ENCODE data around the gene FAM53B.

Gene FAM53B

GRCh38 chr10:124671486-124672075 is 72.6 kb downstream of the FAM53B start:
- peaks cover 4% of the 10 kb centered on the region for H3K36me3 Mint-ChIP-seq (ENCODE audit: low read depth)
- H3K9me3 Mint-ChIP-seq, result no peaks in the 10 kb centered on the region
- no peak overlapping the region for H3K4me3 Mint-ChIP-seq
- H3K4me1 Mint-ChIP-seq, result peaks cover 73% of the 10 kb centered on the region
- H3K27me3 Mint-ChIP-seq (ENCODE audit: low read depth), result no peaks in the 10 kb centered on the region
- peak in 1 of 3 experiments; percentile 12 for TF ChIP-seq CTCF (IDR thresholded peaks at IDR 0.05; ENCODE audit: unreplicated experiment in 3 of 3)
- peak overlapping the region; percentile 86 to 94 (median 92) for H3K27ac Mint-ChIP-seq

- Mint-ChIP-seq H3K27ac (peak overlapping the region; percentile 68 to 94 (median 92)), H3K4me3 (no peak overlapping the region), H3K4me1 (peaks cover 66% of the 10 kb centered on the region), H3K36me3 (ENCODE audit: low read depth) (peaks cover 4% of the 10 kb centered on the region), H3K9me3 (no peaks in the 10 kb centered on the region), H3K27me3 (ENCODE audit: low read depth) (no peaks in the 10 kb centered on the region)
- no peak for TF ChIP-seq CTCF (IDR thresholded peaks at IDR 0.05; ENCODE audit: unreplicated experiment in 3 of 3)
These were observed 73.3 kb downstream of the FAM53B start for GRCh38 chr10:124670849-124671248.

GRCh38 chr10:124669824-124670654 is 74.1 kb downstream of the FAM53B start:
- Mint-ChIP-seq H3K27me3 (ENCODE audit: low read depth) (no peaks in the 10 kb centered on the region), H3K9me3 (no peaks in the 10 kb centered on the region), H3K4me1 (peaks cover 59% of the 10 kb centered on the region), H3K36me3 (ENCODE audit: low read depth) (peaks cover 8% of the 10 kb centered on the region), H3K27ac (peak overlapping the region; percentile 68 to 94 (median 92)), H3K4me3 (no peak overlapping the region)
- TF ChIP-seq CTCF (IDR thresholded peaks at IDR 0.05; ENCODE audit: unreplicated experiment in 3 of 3), result no peak

- no peaks in the 10 kb centered on the region for H3K27me3 Mint-ChIP-seq (ENCODE audit: low read depth)
- no peak for TF ChIP-seq CTCF (IDR thresholded peaks at IDR 0.05; ENCODE audit: unreplicated experiment in 3 of 3)
These were observed 74.9 kb downstream of the FAM53B start for GRCh38 chr10:124669141-124669823.

GRCh38 chr10:124668517-124669051 is 75.6 kb downstream of the FAM53B start:
- Mint-ChIP-seq H3K27me3 (ENCODE audit: low read depth) (no peaks in the 10 kb centered on the region), H3K27ac (peak overlapping the region; percentile 80 to 87 (median 85)), H3K4me1 (peaks cover 48% of the 10 kb centered on the region), H3K9me3 (no peaks in the 10 kb centered on the region), H3K36me3 (ENCODE audit: low read depth) (peaks cover 8% of the 10 kb centered on the region), H3K4me3 (no peak overlapping the region)
- no peak for TF ChIP-seq CTCF (IDR thresholded peaks at IDR 0.05; ENCODE audit: unreplicated experiment in 3 of 3)

More at GRCh38 chr10:124669141-124669823, 74.9 kb downstream of the FAM53B start:
- Mint-ChIP-seq H3K27ac (peak overlapping the region in 2 of 3 experiments; percentile 71 to 77), H3K4me3 (no peak overlapping the region), H3K4me1 (peaks cover 54% of the 10 kb centered on the region), H3K9me3 (no peaks in the 10 kb centered on the region), H3K36me3 (ENCODE audit: low read depth) (peaks cover 8% of the 10 kb centered on the region)
